ENCODE data around the gene KIF4B.
"Not testable (repeated sequence)": the region's sequence is repeated elsewhere in the genome, so short reads cannot be mapped to it uniquely, and the experiment has no call there.

The KIF4B gene

DNA sequence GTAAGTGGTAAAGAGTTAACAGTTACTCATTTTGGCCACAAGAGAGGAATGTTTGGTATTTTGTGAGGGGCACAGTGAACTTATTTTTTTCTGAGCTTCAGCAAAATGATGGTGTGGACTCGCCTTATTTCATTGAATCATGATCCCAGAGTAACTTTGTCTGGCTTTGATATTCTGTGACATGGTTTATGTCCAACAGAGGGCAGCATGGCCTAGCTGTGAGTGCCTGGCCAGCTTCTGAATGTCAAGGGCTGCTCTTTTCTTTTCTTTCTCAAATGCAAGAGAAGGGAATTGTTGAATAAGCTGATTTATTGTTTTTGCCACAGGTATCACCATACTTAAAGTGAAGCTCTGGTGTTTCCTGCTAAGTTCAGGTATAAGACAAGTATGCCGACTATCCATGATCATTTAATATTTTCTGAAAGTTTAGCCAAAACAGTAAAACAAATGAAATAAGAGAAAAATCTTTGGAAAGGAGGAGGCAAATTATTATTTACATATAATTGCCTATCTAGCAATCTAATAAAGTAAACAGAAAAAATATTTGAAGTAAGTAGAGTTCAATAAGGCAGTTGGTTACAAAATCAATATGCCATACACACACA is 41.0 kb upstream of the KIF4B start:
- FAIRE-seq (peak; percentile 6), DNase-seq (ENCODE audit: insufficient read length, low spot score) (no peak)
- TF ChIP-seq, protein P1, sequence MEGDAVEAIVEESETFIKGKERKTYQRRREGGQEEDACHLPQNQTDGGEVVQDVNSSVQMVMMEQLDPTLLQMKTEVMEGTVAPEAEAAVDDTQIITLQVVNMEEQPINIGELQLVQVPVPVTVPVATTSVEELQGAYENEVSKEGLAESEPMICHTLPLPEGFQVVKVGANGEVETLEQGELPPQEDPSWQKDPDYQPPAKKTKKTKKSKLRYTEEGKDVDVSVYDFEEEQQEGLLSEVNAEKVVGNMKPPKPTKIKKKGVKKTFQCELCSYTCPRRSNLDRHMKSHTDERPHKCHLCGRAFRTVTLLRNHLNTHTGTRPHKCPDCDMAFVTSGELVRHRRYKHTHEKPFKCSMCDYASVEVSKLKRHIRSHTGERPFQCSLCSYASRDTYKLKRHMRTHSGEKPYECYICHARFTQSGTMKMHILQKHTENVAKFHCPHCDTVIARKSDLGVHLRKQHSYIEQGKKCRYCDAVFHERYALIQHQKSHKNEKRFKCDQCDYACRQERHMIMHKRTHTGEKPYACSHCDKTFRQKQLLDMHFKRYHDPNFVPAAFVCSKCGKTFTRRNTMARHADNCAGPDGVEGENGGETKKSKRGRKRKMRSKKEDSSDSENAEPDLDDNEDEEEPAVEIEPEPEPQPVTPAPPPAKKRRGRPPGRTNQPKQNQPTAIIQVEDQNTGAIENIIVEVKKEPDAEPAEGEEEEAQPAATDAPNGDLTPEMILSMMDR (IDR thresholded peaks at IDR 0.05; ENCODE audit: insufficient read depth, missing control alignments): peak; percentile 81

DNA sequence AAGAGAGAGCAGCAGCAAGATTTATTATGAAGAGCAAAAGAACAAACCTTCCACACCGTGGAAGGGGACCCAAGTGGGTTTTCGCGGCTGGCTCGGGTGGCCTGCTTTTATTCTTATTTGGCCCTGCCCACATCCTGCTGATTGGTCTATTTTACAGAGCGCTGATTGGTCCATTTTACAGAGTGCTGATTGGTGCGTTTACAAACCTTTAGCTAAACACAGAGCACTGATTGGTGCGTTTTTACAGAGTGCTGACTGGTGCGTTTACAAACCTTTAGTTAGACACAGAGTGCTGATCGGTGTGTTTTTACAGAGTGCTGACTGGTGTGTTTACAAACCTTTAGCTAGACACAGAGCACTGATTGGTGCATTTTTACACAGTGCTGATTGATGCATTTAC is 37.5 kb upstream of the KIF4B start:
- FAIRE-seq; DNase-seq (ENCODE audit: insufficient read length, low spot score): not testable (repeated sequence)

GRCh38 chr5:154977409-154977808 is 36.1 kb upstream of the KIF4B start:
- no peak for FAIRE-seq
- DNase-seq (ENCODE audit: insufficient read length, low spot score): no peak
- TF ChIP-seq, protein P1 (IDR thresholded peaks at IDR 0.05; ENCODE audit: insufficient read depth, missing control alignments): no peak

DNA sequence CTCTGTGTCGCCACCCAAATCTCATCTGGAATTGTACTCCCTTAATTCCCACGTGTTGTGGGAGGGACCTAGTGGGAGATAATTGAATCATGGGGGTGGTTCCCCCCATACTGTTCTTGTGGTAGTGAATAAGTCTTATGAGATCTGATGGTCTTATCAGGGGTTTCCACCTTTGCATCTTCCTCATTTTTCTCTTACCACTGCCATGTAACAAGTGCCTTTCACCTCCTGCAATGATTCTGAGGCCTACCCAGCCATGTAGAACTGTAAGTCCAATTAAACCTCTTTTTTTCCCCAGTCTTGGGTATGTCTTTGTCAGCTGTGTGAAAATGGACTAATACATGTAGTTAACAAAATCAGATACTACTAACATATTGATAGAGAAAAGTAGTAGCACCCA is 35.3 kb upstream of the KIF4B start:
- DNase-seq (ENCODE audit: insufficient read length, low spot score); FAIRE-seq: not testable (repeated sequence)

DNA sequence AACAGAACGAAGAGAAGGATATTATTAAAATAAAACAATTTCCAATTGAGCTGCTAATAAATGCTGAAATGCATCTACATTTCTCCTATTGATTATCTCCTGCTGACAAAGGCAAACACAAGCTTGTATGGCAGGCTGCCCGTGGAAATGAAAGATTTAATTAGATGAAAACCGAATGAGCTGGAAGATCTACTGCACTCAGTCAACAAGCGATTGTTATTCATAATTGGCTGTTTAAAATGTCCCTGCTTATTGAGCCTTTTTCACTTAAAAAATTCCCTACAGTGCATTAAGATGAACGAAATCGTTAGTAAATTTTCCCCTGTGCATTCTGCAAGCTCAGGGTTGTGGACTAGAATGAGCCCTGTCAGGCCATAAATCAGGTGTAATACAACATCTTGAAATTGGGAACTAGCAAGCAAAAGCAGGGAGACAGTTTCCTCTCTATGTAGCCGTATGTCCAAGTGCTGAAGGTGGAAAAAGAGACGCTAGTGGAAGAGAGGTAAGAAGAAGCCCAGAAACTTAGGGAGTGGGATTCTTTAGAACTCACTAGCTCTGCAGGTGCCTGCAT is 28.5 kb upstream of the KIF4B start:
- DNase-seq (ENCODE audit: insufficient read length, low spot score) (no peak), FAIRE-seq (no peak)
- TF ChIP-seq, protein P1 (IDR thresholded peaks at IDR 0.05; ENCODE audit: insufficient read depth, missing control alignments): no peak

DNA sequence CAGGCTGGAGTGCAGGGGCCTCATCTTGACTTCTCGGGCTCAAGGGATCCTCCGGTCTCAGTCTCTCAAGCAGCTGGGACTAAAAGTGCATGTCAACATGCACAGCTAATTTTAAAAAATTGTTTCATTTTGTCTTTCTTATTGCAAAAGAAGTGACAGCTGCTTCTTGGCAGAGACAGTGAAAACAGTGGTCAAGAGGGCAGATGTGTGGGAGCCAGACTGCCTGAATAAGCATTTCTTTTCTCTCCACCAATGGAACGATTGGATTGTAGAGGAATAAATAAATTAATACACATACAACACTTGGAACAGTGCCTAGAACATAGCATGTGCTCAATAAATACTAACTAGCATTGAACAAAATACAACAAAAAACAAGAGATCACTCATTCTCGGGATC is 27.4 kb upstream of the KIF4B start:
- TF ChIP-seq, protein P1 (IDR thresholded peaks at IDR 0.05; ENCODE audit: insufficient read depth, missing control alignments): no peak
- no peak for FAIRE-seq
- DNase-seq (ENCODE audit: insufficient read length, low spot score): no peak

DNA sequence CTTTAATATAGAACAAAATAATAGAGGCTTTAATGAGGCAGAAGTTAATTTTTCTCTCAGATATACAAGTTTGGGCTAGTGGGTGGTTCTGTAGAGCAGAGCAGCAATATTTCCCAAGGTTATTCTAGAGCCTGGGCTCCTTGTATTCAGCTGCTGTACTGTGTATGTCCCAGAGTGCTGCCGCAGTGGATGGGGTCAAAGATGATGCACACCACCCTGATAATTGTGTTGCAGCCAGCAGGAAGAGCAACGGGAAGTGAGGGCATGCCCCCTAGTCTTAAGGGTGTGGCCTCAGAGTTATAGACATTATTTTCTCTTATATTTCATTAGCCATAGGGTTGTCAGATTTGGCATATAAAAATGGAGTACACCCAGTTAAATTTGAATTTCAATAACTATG is 23.9 kb upstream of the KIF4B start:
- TF ChIP-seq, protein P1 (IDR thresholded peaks at IDR 0.05; ENCODE audit: insufficient read depth, missing control alignments): no peak
- FAIRE-seq: no peak

GRCh38 chr5:154993461-154993860 is 20.1 kb upstream of the KIF4B start:
- TF ChIP-seq, protein P1 (IDR thresholded peaks at IDR 0.05; ENCODE audit: insufficient read depth, missing control alignments): no peak
- FAIRE-seq: no peak

More for the DNA sequence above, 23.9 kb upstream of the KIF4B start:
- no peak for DNase-seq (ENCODE audit: insufficient read length, low spot score)

More at GRCh38 chr5:154993461-154993860, 20.1 kb upstream of the KIF4B start:
- no peak for DNase-seq (ENCODE audit: insufficient read length, low spot score)

Data from D721Med (cell line).